ENCODE measurements around the gene WLS.

WLS gene

GRCh38 chr1:68087184-68087583, 145.1 kb downstream of the WLS start:
- no peak for DNase-seq (ENCODE audit: low read depth in 2 of 2)

- no peak for DNase-seq (ENCODE audit: low read depth in 2 of 2)
Observed at GRCh38 chr1:68085752-68086151, 146.6 kb downstream of the WLS start.

GRCh38 chr1:68083686-68084085, 148.6 kb downstream of the WLS start:
- DNase-seq (ENCODE audit: low read depth in 2 of 2), result no peak

- DNase-seq (ENCODE audit: low read depth in 2 of 2), result no peak
Observed at GRCh38 chr1:68081775-68082283, 150.5 kb downstream of the WLS start.

GRCh38 chr1:68078647-68079046, 153.7 kb downstream of the WLS start:
- no peak for DNase-seq (ENCODE audit: low read depth in 2 of 2)

Measured in stimulated activated CD4-positive, alpha-beta T cell treated with anti-CD3 and anti-CD28 coated beads, Interleukin-12 subunit alpha, Interleukin-12 subunit beta, amount 100 ng/mL, for 24 hours (primary cell).